ENCODE data around the gene GHR. TPM values are rescaled to one million over a fixed set of nuclear protein-coding genes. Genes with fewer than 3 reads are reported as not detected.

The GHR gene
- total RNA-seq, 4 donors from 2014 or later = 38.9 to 105 (median 74.8) TPM

- H3K36me3 ChIP-seq = no peaks in the 10 kb centered on the region
- ATAC-seq = no peak
- in situ Hi-C loops (cut with MboI; ENCODE audit: low sequenced_read_pairs in 4 of 4) (no loop called here), intact Hi-C loops (cut with DNase I; ENCODE audit: low total_unique reads) (no loop called here)
- H3K4me3 ChIP-seq = no peak overlapping the region
- H3K27ac ChIP-seq = peak overlapping the region in 2 of 4 donors; percentile 87 to 89
- no peaks in the 10 kb centered on the region for H3K27me3 ChIP-seq
- no peaks in the 10 kb centered on the region for H3K9me3 ChIP-seq
- peaks cover 35 to 40% of the 10 kb centered on the region in 2 donors for H3K4me1 ChIP-seq
- no peak for DNase-seq
- TF ChIP-seq CTCF (IDR thresholded peaks at IDR 0.05 in 4 of 5, conservative IDR thresholded peaks at IDR 0.05 in 1 of 5) = no peak
Observed at GRCh38 chr5:42557689-42558088, 134.4 kb downstream of the GHR start.

GRCh38 chr5:42561656-42562055 is 138.4 kb downstream of the GHR start:
- intact Hi-C loops (cut with DNase I; ENCODE audit: low total_unique reads) (no loop called here), in situ Hi-C loops (cut with MboI; ENCODE audit: low sequenced_read_pairs in 4 of 4) (no loop called here)
- peaks cover 27 to 39% of the 10 kb centered on the region in 2 donors for H3K4me1 ChIP-seq
- TF ChIP-seq POLR2A (IDR thresholded peaks at IDR 0.05) (no peak), CTCF (IDR thresholded peaks at IDR 0.05 in 4 of 5, conservative IDR thresholded peaks at IDR 0.05 in 1 of 5) (no peak)
- H3K9me3 ChIP-seq = no peaks in the 10 kb centered on the region
- H3K27me3 ChIP-seq = no peaks in the 10 kb centered on the region
- DNase-seq (no peak), ATAC-seq (no peak)
- H3K36me3 ChIP-seq = no peaks in the 10 kb centered on the region
- no peak overlapping the region for H3K4me3 ChIP-seq
- H3K27ac ChIP-seq = peak overlapping the region; percentile 24 to 54 (median 35)

- H3K27ac ChIP-seq = peak overlapping the region; percentile 77 to 84 (median 82)
Observed at GRCh38 chr5:42564689-42565356, 141.6 kb downstream of the GHR start.

GRCh38 chr5:42566652-42567295 is 143.5 kb downstream of the GHR start:
- intact Hi-C loops (cut with DNase I; ENCODE audit: low total_unique reads) (no loop called here), in situ Hi-C loops (cut with MboI; ENCODE audit: low sequenced_read_pairs in 4 of 4) (no loop called here)
- Histone ChIP-seq H3K36me3 (no peaks in the 10 kb centered on the region), H3K4me1 (peaks cover 53 to 67% of the 10 kb centered on the region in 2 donors), H3K27ac (peak overlapping the region; percentile 77 to 84 (median 82)), H3K9me3 (no peaks in the 10 kb centered on the region), H3K4me3 (peak overlapping the region in 2 of 4 donors; percentile 1), H3K27me3 (no peaks in the 10 kb centered on the region)
- DNase-seq (peak in 1 of 2 donors; percentile 49), ATAC-seq (peak; percentile 71 to 87)
- TF ChIP-seq POLR2A (IDR thresholded peaks at IDR 0.05) = no peak

More at GRCh38 chr5:42564689-42565356, 141.6 kb downstream of the GHR start:
- intact Hi-C loops (cut with DNase I; ENCODE audit: low total_unique reads) = no loop called here
- no peaks in the 10 kb centered on the region for H3K36me3 ChIP-seq
- in situ Hi-C loops (cut with MboI; ENCODE audit: low sequenced_read_pairs in 4 of 4) = no loop called here
- no peaks in the 10 kb centered on the region for H3K9me3 ChIP-seq
- TF ChIP-seq POLR2A (IDR thresholded peaks at IDR 0.05) (no peak), CTCF (IDR thresholded peaks at IDR 0.05 in 4 of 5, conservative IDR thresholded peaks at IDR 0.05 in 1 of 5) (no peak)
- peaks cover 45 to 61% of the 10 kb centered on the region in 2 donors for H3K4me1 ChIP-seq
- DNase-seq (no peak), ATAC-seq (no peak)
- H3K27me3 ChIP-seq = no peaks in the 10 kb centered on the region
- no peak overlapping the region for H3K4me3 ChIP-seq

DNA sequence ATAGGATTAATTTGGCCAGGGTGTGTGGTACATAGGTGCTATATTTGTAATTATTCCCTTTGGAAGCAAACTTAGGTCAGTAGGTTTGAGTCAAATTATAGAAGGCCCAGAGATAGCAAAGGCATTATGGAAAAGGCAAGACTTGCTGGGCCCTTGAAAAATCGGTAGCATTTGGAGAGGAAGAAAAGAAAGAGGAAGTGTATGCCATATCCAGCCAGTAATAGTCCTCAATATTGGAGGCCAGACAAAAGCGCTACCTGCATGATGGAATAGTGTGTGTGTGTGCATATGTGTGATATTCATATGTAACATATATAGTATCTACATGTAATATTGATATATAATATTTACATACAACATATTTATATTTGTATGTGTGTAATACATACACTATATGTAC is 146.1 kb downstream of the GHR start:
- H3K9me3 ChIP-seq = no peaks in the 10 kb centered on the region
- TF ChIP-seq CTCF (IDR thresholded peaks at IDR 0.05 in 4 of 5, conservative IDR thresholded peaks at IDR 0.05 in 1 of 5) = no peak
- no peak for TF ChIP-seq POLR2A (IDR thresholded peaks at IDR 0.05)
- no peak for DNase-seq
- peaks cover 71 to 76% of the 10 kb centered on the region in 2 donors for H3K4me1 ChIP-seq
- no peak overlapping the region for H3K4me3 ChIP-seq
- H3K27me3 ChIP-seq = no peaks in the 10 kb centered on the region
- H3K27ac ChIP-seq = peak overlapping the region in 2 of 4 donors; percentile 83 to 84
- in situ Hi-C loops (cut with MboI; ENCODE audit: low sequenced_read_pairs in 4 of 4) = no loop called here
- no peak for ATAC-seq
- no peaks in the 10 kb centered on the region for H3K36me3 ChIP-seq
- intact Hi-C loops (cut with DNase I; ENCODE audit: low total_unique reads) = no loop called here
